ENCODE results near the gene KCNJ15.

KCNJ15 gene

DNA sequence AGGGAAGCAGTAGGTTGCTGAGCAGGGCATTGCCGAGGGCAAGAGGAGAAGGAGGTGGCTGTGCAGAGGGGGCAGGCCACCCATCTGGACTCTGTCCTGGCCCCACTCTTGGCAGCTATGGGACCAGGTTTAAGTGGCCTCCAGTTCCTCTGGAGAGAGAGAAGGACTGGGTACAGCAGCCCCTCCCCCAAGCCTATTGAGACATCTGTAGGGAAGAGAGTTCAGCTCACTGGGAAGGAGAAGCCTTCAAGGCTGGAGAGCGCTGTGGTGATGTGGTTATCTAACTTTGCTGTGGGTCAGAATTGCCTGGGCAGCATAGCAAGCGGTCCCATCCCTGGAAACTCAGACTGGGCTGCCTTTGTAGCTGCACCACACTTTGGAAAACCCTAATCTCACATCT lies 93.9 kb downstream of the KCNJ15 start:
- TF ChIP-seq ZNF274 (IDR thresholded peaks at IDR 0.05; ENCODE audit: low read depth, low read length) = no peak
- H3K4me3 ChIP-seq (ENCODE audit: low read length) = no peak overlapping the region

DNA sequence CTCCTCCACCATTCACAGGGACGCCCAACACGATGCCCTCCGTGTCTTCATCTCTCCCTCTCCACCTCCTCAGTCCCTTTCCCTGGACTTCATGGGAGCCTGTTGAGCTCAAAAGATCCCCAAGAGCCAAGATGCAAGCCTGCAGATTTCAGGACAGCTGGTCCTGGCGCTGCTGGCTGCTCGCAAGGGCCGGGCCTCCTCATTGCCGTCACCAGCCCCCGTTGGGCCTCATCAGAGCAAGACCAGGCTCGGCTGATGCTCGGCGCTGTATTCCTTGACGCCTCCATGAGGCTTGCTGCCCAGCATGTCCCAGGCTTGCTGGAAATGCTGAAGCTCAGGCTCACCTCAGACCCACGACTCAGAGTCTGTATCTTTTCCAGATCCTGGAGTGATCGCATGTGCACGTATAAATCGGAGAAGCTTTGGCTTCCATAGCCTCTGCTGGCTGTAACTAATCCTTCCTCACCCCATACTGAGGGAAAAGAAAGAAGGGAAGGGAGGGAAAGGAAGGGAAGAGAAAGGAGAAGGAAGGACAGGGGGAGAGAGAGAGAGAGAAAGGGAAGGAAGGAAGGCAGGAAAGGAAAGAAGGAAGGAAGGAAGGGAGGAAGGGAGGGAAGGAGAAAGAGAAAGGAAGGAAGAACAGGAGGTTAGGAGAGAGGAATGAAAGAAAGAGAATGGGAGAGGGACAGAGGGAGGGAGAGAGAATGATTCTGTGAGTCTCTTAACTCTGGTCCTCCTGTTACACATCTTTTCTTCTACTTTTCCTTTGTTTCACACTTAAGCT lies 94.6 kb downstream of the KCNJ15 start:
- H3K4me3 ChIP-seq (ENCODE audit: low read length) = no peak overlapping the region
- no peak for TF ChIP-seq ZNF274 (IDR thresholded peaks at IDR 0.05; ENCODE audit: low read depth, low read length)

DNA sequence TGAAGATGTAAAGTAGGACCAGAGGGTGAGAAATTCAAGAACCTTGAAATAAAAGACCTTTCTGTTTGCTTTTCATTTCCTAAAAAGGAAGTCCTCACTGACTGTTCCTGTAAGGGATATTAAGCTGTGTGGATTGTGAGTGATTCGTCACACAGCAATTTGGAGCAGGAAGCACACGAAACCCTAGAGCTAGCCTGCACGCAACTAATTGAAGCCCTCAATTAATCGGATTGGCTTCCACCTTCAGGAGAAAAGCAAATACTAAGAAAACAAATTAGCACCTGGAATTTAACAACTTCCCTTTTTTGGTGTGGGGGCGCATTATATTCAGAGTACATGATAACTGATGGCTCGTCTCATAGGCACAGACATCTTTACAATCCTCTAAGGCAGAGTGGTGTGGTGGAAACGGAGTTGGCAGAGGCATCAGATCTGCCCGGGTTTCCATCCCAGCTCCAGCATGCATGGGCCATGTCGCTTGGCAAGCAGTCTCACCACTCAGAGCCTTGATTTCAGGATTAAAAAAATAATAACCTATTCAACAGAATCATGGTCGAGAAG lies 95.2 kb downstream of the KCNJ15 start:
- H3K4me3 ChIP-seq (ENCODE audit: low read length) = no peak overlapping the region
- no peak for TF ChIP-seq ZNF274 (IDR thresholded peaks at IDR 0.05; ENCODE audit: low read depth, low read length)

DNA sequence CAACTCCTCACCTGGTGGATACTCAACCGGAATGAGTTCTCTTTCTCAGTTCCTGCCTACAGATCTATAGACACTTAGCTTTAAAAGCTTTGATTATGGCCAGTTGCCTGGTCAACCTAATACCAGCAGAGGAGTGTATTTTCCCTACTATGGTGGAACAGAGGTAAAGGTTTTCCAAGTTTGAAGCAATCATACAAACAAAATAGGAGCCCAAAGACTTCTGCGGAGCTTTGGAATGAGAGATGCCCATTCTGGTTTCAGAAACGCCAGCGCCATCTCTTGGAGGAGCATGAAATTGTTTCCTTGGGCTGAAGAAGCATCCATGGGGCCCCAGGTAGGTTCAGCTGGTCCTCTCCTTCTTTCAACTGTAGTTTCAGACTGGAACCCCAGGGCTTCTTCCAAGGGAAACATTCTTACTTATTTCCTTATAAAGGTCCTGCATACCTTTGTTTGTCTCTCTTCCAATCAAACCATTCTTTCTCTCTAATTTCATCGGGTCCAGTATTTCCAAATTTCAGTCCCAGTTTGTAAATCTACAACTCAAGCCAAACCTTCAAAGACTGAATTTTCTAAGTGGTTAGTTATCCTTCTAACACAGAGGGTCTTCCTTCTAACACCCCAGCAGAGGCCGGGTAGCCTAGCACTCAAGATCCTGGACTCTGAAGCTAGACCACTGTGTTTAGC lies 95.9 kb downstream of the KCNJ15 start:
- no peak for TF ChIP-seq ZNF274 (IDR thresholded peaks at IDR 0.05; ENCODE audit: low read depth, low read length)
- no peak overlapping the region for H3K4me3 ChIP-seq (ENCODE audit: low read length)

DNA sequence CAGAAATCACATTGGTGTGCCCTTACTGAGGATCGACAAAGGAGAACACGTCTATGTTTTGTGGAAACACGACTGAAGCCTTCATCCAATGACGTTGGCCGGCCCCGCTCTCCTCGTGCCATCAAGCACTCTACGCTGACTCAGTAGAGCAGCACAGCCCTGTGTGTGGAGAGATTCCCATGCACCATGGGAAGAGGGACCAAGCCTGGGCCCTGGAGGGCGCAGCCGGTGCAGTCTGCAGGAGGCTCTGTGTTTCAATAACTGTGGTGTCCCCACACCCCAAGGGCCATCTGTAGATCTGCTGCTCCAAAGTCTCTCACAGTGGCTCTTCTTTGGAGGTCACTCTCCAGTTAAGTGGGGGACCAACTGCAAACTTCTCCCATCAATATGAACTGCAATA lies 97.4 kb downstream of the KCNJ15 start:
- TF ChIP-seq ZNF274 (IDR thresholded peaks at IDR 0.05; ENCODE audit: low read depth, low read length) = no peak

DNA sequence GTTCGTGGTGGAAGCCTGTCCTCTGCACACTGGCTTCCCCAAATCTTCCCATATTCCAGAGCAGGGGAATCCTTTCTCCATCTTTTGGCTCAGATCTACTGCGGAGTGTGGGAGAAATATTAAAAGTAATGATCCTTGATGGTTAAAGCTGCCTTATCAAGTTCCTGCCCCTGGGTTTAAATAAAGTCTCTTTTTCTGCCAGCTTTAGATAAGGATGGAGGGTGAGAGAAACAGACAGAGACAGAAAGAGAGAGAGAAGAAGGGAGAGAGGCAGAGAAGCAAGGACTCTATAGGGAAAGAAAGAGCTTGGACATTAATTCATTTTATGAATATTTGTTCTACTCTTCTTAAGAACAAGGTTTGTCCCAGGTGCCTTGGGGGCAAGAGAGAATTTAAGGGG lies 98.0 kb downstream of the KCNJ15 start:
- H3K4me3 ChIP-seq (ENCODE audit: low read length) = no peak overlapping the region
- TF ChIP-seq ZNF274 (IDR thresholded peaks at IDR 0.05; ENCODE audit: low read depth, low read length) = no peak

More for the DNA sequence above, 97.4 kb downstream of the KCNJ15 start:
- H3K4me3 ChIP-seq (ENCODE audit: low read length) = no peak overlapping the region

DNA sequence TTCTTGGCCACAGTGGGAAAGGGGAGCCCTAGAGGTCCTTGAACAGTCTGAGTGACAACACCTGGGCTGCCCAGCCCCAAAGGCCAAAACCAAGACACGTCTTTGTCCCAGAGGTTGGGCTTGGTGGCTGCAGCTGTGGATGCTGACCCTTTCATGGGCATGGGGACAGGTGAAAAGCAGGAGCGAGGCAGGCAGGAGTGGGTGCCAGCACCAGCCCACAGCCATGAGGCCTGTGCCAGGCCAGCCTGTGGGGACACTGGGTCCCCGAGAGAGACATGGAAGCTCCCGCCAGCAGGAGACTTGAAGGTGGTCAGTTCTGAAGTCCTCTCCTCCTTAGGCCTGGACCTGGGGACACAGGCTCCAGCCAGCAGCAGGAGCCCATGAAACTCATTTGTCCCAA lies 98.6 kb downstream of the KCNJ15 start:
- no peak for TF ChIP-seq ZNF274 (IDR thresholded peaks at IDR 0.05; ENCODE audit: low read depth, low read length)
- H3K4me3 ChIP-seq (ENCODE audit: low read length) = no peak overlapping the region

DNA sequence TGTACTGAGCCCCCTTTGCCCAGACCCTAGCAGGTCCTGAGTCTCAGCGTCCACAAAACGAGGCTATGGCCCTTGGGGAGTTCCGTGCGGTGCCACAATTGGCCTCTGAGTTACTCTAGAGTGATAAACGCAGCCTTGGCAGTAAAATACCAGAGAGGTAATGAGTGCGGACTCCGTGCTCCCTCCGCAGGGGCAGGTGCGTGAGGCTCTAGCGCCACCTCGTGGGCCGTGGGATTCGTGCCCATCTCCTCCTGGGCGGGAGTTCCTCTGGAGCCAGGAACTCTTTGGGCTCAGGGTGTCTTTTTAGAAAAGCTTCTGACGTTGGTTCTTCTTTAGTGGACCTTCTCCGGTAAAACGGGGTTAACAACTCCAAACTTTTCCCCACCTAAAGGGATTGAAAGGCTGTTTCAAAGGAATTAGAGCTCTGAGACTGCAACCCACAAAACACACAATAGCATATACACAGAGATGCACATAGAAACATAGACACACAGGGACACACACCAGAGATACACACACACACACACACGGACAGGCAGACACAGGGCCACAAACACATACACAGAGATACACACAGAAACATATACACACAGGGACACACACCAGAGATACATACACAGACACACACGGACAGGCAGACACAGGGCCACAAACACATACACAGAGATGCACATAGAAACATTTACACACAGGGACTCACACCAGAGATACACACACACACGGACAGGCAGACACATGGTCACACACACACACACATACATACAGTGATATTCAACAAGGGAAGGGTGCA lies 99.4 kb downstream of the KCNJ15 start:
- no peak for TF ChIP-seq ZNF274 (IDR thresholded peaks at IDR 0.05; ENCODE audit: low read depth, low read length)
- no peak overlapping the region for H3K4me3 ChIP-seq (ENCODE audit: low read length)

Measured in GM08714 (cell line).